ENCODE data around the gene SMCO2. TPM values are rescaled to one million over a fixed set of nuclear protein-coding genes. Genes with fewer than 3 reads are reported as not detected.

The SMCO2 gene
- total RNA-seq, 3 donors from 2014 or later (not counting 1 experiment from before 2014, with no cell fraction given), result not detected

DNA sequence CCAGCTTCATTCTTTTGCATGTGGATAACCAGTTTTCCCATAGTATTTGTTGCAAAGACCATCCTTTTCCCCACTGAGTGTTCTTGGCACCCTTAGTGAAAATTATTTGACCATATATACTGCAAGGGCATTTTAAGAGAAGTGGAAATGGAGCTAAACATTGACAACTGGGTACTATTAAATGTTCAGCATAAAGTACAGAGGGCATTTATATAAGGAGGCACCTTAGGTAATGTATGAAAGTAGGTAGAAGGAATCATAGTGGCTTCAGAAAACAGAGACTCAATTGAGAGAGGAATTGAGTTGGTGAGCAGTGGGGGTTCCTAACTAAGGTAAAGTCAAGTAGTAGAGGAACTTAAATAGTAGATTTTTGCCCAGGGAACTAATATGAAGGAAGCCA lies 34.5 kb upstream of the SMCO2 start:
- DNase-seq (no peak), ATAC-seq (no peak)
- Histone ChIP-seq H3K4me3 (ENCODE audit: low read length) (no peak overlapping the region), H3K36me3 (ENCODE audit: control insufficient read depth, insufficient read depth, low read length) (no peaks in the 10 kb centered on the region), H3K4me1 (ENCODE audit: control insufficient read depth, insufficient read depth, low read length) (no peaks in the 10 kb centered on the region), H3K27me3 (ENCODE audit: control insufficient read depth, insufficient read depth, low read length) (no peaks in the 10 kb centered on the region), H3K9me3 (ENCODE audit: control insufficient read depth, insufficient read depth, low read length) (no peaks in the 10 kb centered on the region), H3K27ac (ENCODE audit: low read length) (no peak overlapping the region)
- Mint-ChIP-seq H3K4me1 (no peaks in the 10 kb centered on the region), H3K27me3 (ENCODE audit: low read depth in 2 of 2) (peaks cover 0 to 6% of the 10 kb centered on the region in 2 donors), H3K27ac (no peak overlapping the region), H3K9me3 (peaks cover 2 to 3% of the 10 kb centered on the region in 2 donors), H3K36me3 (no peaks in the 10 kb centered on the region), H3K4me3 (no peak overlapping the region)
- intact Hi-C loops (cut with micrococcal nuclease), result no loop called here
- TF ChIP-seq, protein P1, sequence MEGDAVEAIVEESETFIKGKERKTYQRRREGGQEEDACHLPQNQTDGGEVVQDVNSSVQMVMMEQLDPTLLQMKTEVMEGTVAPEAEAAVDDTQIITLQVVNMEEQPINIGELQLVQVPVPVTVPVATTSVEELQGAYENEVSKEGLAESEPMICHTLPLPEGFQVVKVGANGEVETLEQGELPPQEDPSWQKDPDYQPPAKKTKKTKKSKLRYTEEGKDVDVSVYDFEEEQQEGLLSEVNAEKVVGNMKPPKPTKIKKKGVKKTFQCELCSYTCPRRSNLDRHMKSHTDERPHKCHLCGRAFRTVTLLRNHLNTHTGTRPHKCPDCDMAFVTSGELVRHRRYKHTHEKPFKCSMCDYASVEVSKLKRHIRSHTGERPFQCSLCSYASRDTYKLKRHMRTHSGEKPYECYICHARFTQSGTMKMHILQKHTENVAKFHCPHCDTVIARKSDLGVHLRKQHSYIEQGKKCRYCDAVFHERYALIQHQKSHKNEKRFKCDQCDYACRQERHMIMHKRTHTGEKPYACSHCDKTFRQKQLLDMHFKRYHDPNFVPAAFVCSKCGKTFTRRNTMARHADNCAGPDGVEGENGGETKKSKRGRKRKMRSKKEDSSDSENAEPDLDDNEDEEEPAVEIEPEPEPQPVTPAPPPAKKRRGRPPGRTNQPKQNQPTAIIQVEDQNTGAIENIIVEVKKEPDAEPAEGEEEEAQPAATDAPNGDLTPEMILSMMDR (IDR thresholded peaks at IDR 0.05), result no peak

- intact Hi-C loops (cut with micrococcal nuclease), result no loop called here
- Mint-ChIP-seq H3K4me3 (no peak overlapping the region), H3K36me3 (no peaks in the 10 kb centered on the region), H3K27ac (no peak overlapping the region), H3K9me3 (no peaks in the 10 kb centered on the region), H3K4me1 (no peaks in the 10 kb centered on the region), H3K27me3 (ENCODE audit: low read depth in 2 of 2) (peaks cover 0 to 6% of the 10 kb centered on the region in 2 donors)
- Histone ChIP-seq H3K4me3 (ENCODE audit: low read length) (no peak overlapping the region), H3K27ac (ENCODE audit: low read length) (no peak overlapping the region), H3K9me3 (ENCODE audit: control insufficient read depth, insufficient read depth, low read length) (no peaks in the 10 kb centered on the region), H3K36me3 (ENCODE audit: control insufficient read depth, insufficient read depth, low read length) (no peaks in the 10 kb centered on the region), H3K4me1 (ENCODE audit: control insufficient read depth, insufficient read depth, low read length) (no peaks in the 10 kb centered on the region), H3K27me3 (ENCODE audit: control insufficient read depth, insufficient read depth, low read length) (no peaks in the 10 kb centered on the region)
- no peak for DNase-seq
- no peak for ATAC-seq
- TF ChIP-seq, protein P1 (IDR thresholded peaks at IDR 0.05), result no peak
- WGBS (ENCODE audit: insufficient coverage), result 94% methylated on average over 2 of the region's 2 CpGs
These were observed 23.8 kb upstream of the SMCO2 start for GRCh38 chr12:27422697-27423096.

DNA sequence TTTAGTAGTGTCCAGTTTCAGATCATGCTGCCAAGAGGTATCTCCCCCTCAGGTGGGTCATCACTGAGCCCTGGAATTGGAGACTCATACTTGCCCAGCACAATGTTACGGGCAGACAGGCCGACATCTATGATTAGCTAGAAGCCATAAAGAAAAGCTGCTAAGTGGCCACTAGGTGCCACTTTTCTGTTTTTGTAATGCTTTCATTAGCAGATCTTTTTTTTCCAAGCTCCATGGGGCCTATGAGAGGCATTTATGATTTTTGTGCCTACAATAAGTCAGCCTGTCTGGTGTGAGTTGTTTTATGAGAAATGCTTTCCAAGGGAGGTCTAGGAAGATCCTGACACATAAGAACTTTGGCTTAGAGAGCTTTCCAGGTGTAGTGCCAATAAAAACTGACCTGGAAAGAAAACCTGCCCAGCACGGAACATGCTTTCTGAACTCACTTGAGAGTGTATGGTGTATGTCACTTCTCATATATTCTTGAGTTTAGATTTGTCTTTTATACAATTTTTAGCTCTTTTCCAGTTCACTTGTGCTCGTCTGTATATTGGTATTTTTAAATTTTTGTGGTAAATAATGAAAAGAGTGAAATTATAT lies 21.8 kb upstream of the SMCO2 start:
- H3K4me1 Mint-ChIP-seq, result no peaks in the 10 kb centered on the region
- Histone ChIP-seq H3K4me3 (ENCODE audit: low read length) (no peak overlapping the region), H3K27me3 (ENCODE audit: control insufficient read depth, insufficient read depth, low read length) (no peaks in the 10 kb centered on the region), H3K27ac (ENCODE audit: low read length) (no peak overlapping the region), H3K9me3 (ENCODE audit: control insufficient read depth, insufficient read depth, low read length) (no peaks in the 10 kb centered on the region), H3K36me3 (ENCODE audit: control insufficient read depth, insufficient read depth, low read length) (no peaks in the 10 kb centered on the region), H3K4me1 (ENCODE audit: control insufficient read depth, insufficient read depth, low read length) (no peaks in the 10 kb centered on the region)
- intact Hi-C loops (cut with micrococcal nuclease), result no loop called here
- ATAC-seq (no peak), DNase-seq (peak in 1 of 2 donors; percentile 19)
- no peaks in the 10 kb centered on the region for H3K36me3 Mint-ChIP-seq
- H3K9me3 Mint-ChIP-seq, result no peaks in the 10 kb centered on the region
- TF ChIP-seq, protein P1 (IDR thresholded peaks at IDR 0.05), result no peak
- 78% methylated on average over 3 of the region's 4 CpGs for WGBS (ENCODE audit: insufficient coverage)
- no peak overlapping the region for H3K27ac Mint-ChIP-seq
- H3K27me3 Mint-ChIP-seq (ENCODE audit: low read depth in 2 of 2), result peaks cover 0 to 6% of the 10 kb centered on the region in 2 donors
- H3K4me3 Mint-ChIP-seq, result no peak overlapping the region

DNA sequence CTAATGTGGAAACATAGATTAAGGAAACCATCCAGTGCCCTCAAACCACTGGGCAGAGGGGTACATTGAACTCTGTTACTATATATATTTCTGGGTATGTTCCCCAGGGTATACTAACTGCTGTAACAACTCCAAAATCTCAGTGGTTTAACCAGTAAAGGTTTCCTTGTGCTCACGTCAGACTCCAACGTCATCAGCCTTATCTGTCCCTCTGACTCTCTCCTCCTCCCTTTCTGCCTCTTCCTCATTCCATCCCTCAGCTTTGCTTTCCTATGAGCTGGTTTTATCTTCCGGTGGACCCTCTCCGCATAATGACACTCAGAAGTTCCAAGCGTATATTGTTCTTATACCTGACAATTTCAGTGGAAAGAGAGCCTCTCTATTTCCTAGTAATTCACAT lies 21.2 kb upstream of the SMCO2 start:
- Mint-ChIP-seq H3K4me1 (no peaks in the 10 kb centered on the region), H3K27me3 (ENCODE audit: low read depth in 2 of 2) (peaks cover 0 to 6% of the 10 kb centered on the region in 2 donors), H3K4me3 (no peak overlapping the region), H3K9me3 (no peaks in the 10 kb centered on the region), H3K36me3 (no peaks in the 10 kb centered on the region), H3K27ac (no peak overlapping the region)
- H3K36me3 ChIP-seq (ENCODE audit: control insufficient read depth, insufficient read depth, low read length), result no peaks in the 10 kb centered on the region
- no peaks in the 10 kb centered on the region for H3K27me3 ChIP-seq (ENCODE audit: control insufficient read depth, insufficient read depth, low read length)
- H3K27ac ChIP-seq (ENCODE audit: low read length), result no peak overlapping the region
- H3K4me1 ChIP-seq (ENCODE audit: control insufficient read depth, insufficient read depth, low read length), result no peaks in the 10 kb centered on the region
- H3K9me3 ChIP-seq (ENCODE audit: control insufficient read depth, insufficient read depth, low read length), result no peaks in the 10 kb centered on the region
- intact Hi-C loops (cut with micrococcal nuclease), result no loop called here
- DNase-seq (no peak), ATAC-seq (no peak)
- WGBS (ENCODE audit: insufficient coverage), result 75% methylated on average over 5 of the region's 5 CpGs
- H3K4me3 ChIP-seq (ENCODE audit: low read length), result no peak overlapping the region
- TF ChIP-seq, protein P1 (IDR thresholded peaks at IDR 0.05), result no peak

All from natural killer cell (primary cell).